Measurements from ENCODE around the gene EPN2.

The EPN2 gene

GRCh38 chr17:19311421-19312215 lies 74.5 kb downstream of the EPN2 start:
- DNase-seq (ENCODE audit: low read depth in 3 of 3), result no peak

- DNase-seq (ENCODE audit: low read depth in 3 of 3), result no peak
Observed at GRCh38 chr17:19312406-19312805, 75.2 kb downstream of the EPN2 start.

GRCh38 chr17:19313066-19313745 lies 76.0 kb downstream of the EPN2 start:
- DNase-seq (ENCODE audit: low read depth in 3 of 3), result no peak

- DNase-seq (ENCODE audit: low read depth in 3 of 3), result no peak
Observed at GRCh38 chr17:19313746-19314651, 76.8 kb downstream of the EPN2 start.

- no peak for DNase-seq (ENCODE audit: low read depth in 3 of 3)
Observed at GRCh38 chr17:19315104-19315503, 77.9 kb downstream of the EPN2 start.

GRCh38 chr17:19316761-19317358 lies 79.7 kb downstream of the EPN2 start:
- DNase-seq (ENCODE audit: low read depth in 3 of 3), result no peak

- DNase-seq (ENCODE audit: low read depth in 3 of 3), result no peak
Observed at GRCh38 chr17:19317359-19318095, 80.4 kb downstream of the EPN2 start.

GRCh38 chr17:19318611-19319010 lies 81.4 kb downstream of the EPN2 start:
- no peak for DNase-seq (ENCODE audit: low read depth in 3 of 3)

- no peak for DNase-seq (ENCODE audit: low read depth in 3 of 3)
Observed at GRCh38 chr17:19319771-19320505, 82.8 kb downstream of the EPN2 start.

- no peak for DNase-seq (ENCODE audit: low read depth in 3 of 3)
Observed at GRCh38 chr17:19320876-19321275, 83.7 kb downstream of the EPN2 start.

GRCh38 chr17:19321481-19322128 lies 84.4 kb downstream of the EPN2 start:
- DNase-seq (ENCODE audit: low read depth in 3 of 3), result no peak

- no peak for DNase-seq (ENCODE audit: low read depth in 3 of 3)
Observed at GRCh38 chr17:19322129-19322505, 85.0 kb downstream of the EPN2 start.

GRCh38 chr17:19322861-19323260 lies 85.7 kb downstream of the EPN2 start:
- no peak for DNase-seq (ENCODE audit: low read depth in 3 of 3)

- no peak for DNase-seq (ENCODE audit: low read depth in 3 of 3)
Observed at GRCh38 chr17:19325542-19325941, 88.4 kb downstream of the EPN2 start.

- DNase-seq (ENCODE audit: low read depth in 3 of 3), result no peak
Observed at GRCh38 chr17:19327031-19327783, 90.0 kb downstream of the EPN2 start.

- DNase-seq (ENCODE audit: low read depth in 3 of 3), result no peak
Observed at GRCh38 chr17:19328441-19329061, 91.4 kb downstream of the EPN2 start.

GRCh38 chr17:19329136-19329535 lies 92.0 kb downstream of the EPN2 start:
- no peak for DNase-seq (ENCODE audit: low read depth in 3 of 3)

GRCh38 chr17:19329839-19330238 lies 92.7 kb downstream of the EPN2 start:
- no peak for DNase-seq (ENCODE audit: low read depth in 3 of 3)

- no peak for DNase-seq (ENCODE audit: low read depth in 3 of 3)
Observed at GRCh38 chr17:19330271-19330670, 93.1 kb downstream of the EPN2 start.
